ENCODE data around the gene CCBE1. TPM values are rescaled to one million over a fixed set of nuclear protein-coding genes. Genes with fewer than 3 reads are reported as not detected.
"Not testable (repeated sequence)": the region's sequence is repeated elsewhere in the genome, so short reads cannot be mapped to it uniquely, and the experiment has no call there.

Gene CCBE1
- total RNA-seq, 1 experiment from 2014 or later: 7.2 TPM

- DNase-seq (ENCODE audit: low read depth): no peak
Observed at GRCh38 chr18:59715445-59715844, 18.2 kb upstream of the CCBE1 start.

- not testable (repeated sequence) for DNase-seq (ENCODE audit: low read depth)
Observed at GRCh38 chr18:59714096-59714495, 16.9 kb upstream of the CCBE1 start.

GRCh38 chr18:59712311-59712710 lies 15.1 kb upstream of the CCBE1 start:
- no peak for DNase-seq (ENCODE audit: low read depth)

- no peak for DNase-seq (ENCODE audit: low read depth)
Observed at GRCh38 chr18:59708988-59709387, 11.8 kb upstream of the CCBE1 start.

GRCh38 chr18:59707306-59707705 lies 10.1 kb upstream of the CCBE1 start:
- DNase-seq (ENCODE audit: low read depth): no peak

- no peak for DNase-seq (ENCODE audit: low read depth)
Observed at GRCh38 chr18:59706499-59706898, 9.3 kb upstream of the CCBE1 start.

GRCh38 chr18:59705145-59705544 lies 7.9 kb upstream of the CCBE1 start:
- no peak for DNase-seq (ENCODE audit: low read depth)

- peak; percentile 69 for DNase-seq (ENCODE audit: low read depth)
Observed at GRCh38 chr18:59704146-59704545, 6.9 kb upstream of the CCBE1 start.

GRCh38 chr18:59701272-59701671 lies 4.0 kb upstream of the CCBE1 start:
- no peak for DNase-seq (ENCODE audit: low read depth)

GRCh38 chr18:59700535-59700967 lies 3.3 kb upstream of the CCBE1 start:
- DNase-seq (ENCODE audit: low read depth): no peak

- no peak for DNase-seq (ENCODE audit: low read depth)
Observed at GRCh38 chr18:59699750-59700534, 2.7 kb upstream of the CCBE1 start.

- no peak for DNase-seq (ENCODE audit: low read depth)
Observed at GRCh38 chr18:59699061-59699460, 1.8 kb upstream of the CCBE1 start.

GRCh38 chr18:59696311-59697235 lies 650 bp downstream of the CCBE1 start:
- DNase-seq (ENCODE audit: low read depth): no peak

GRCh38 chr18:59695551-59695950 lies 1.7 kb downstream of the CCBE1 start:
- no peak for DNase-seq (ENCODE audit: low read depth)

- no peak for DNase-seq (ENCODE audit: low read depth)
Observed at GRCh38 chr18:59694824-59695223, 2.4 kb downstream of the CCBE1 start.

GRCh38 chr18:59691996-59692395 lies 5.2 kb downstream of the CCBE1 start:
- no peak for DNase-seq (ENCODE audit: low read depth)

GRCh38 chr18:59690996-59691395 lies 6.2 kb downstream of the CCBE1 start:
- DNase-seq (ENCODE audit: low read depth): peak; percentile 89

- DNase-seq (ENCODE audit: low read depth): no peak
Observed at GRCh38 chr18:59690186-59690982, 6.8 kb downstream of the CCBE1 start.

GRCh38 chr18:59689756-59690155 lies 7.5 kb downstream of the CCBE1 start:
- no peak for DNase-seq (ENCODE audit: low read depth)

GRCh38 chr18:59686260-59686659 lies 11.0 kb downstream of the CCBE1 start:
- no peak for DNase-seq (ENCODE audit: low read depth)

GRCh38 chr18:59685501-59685900 lies 11.7 kb downstream of the CCBE1 start:
- DNase-seq (ENCODE audit: low read depth): peak; percentile 53

GRCh38 chr18:59684777-59685176 lies 12.4 kb downstream of the CCBE1 start:
- DNase-seq (ENCODE audit: low read depth): no peak
